Measurements from ENCODE around the gene SULT1C2.

DNA sequence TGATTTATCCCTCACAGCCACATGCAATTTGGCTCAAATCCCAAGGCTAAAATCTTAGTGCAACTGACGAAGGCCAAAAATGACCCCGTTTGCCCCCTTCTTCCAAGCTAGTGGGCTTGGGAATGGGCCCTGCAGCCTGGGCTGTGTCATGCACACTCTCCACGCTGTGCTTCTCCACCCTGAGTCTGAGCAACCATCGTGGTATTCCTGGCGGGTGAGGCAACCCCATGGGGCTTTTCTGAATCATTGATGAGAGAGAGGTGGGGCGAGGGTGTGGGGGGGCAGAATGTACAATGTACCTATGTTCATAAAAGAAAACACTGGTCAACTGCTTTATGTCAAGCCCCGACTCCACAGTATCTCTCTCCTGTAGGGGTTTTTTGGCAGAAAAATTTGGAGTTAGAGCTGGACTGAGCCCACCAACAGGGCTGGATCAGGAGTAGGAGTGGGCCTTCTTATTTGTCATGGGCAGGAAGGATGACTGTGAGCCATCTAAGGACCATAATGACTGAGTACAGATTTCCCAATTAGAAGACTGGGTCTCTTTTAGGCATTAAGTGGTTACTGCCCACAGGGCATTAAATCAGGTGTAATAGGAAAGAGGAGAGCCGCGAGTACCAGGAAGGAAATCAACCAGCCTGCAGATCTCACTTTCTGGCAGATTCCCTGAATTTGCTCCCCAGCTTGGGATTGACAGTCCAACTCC lies 8.9 kb downstream of the SULT1C2 start:
- TF ChIP-seq, protein P1, sequence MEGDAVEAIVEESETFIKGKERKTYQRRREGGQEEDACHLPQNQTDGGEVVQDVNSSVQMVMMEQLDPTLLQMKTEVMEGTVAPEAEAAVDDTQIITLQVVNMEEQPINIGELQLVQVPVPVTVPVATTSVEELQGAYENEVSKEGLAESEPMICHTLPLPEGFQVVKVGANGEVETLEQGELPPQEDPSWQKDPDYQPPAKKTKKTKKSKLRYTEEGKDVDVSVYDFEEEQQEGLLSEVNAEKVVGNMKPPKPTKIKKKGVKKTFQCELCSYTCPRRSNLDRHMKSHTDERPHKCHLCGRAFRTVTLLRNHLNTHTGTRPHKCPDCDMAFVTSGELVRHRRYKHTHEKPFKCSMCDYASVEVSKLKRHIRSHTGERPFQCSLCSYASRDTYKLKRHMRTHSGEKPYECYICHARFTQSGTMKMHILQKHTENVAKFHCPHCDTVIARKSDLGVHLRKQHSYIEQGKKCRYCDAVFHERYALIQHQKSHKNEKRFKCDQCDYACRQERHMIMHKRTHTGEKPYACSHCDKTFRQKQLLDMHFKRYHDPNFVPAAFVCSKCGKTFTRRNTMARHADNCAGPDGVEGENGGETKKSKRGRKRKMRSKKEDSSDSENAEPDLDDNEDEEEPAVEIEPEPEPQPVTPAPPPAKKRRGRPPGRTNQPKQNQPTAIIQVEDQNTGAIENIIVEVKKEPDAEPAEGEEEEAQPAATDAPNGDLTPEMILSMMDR (conservative IDR thresholded peaks at IDR 0.05), result no peak
- no peak for TF ChIP-seq EZH2 (IDR thresholded peaks at IDR 0.05; ENCODE audit: low read depth)

Data from PC-9 (cell line).